Left ventricle myocardium inferior (tissue), 1 donor: ENCODE data around the gene NTMT2. TPM values are rescaled to one million over a fixed set of nuclear protein-coding genes. Genes with fewer than 3 reads are reported as not detected.

Experiments used
- DNase-seq: peaks from one replicate; pipeline ENCODE4 v3.0.0-alpha.2; 2020
- H3K27ac ChIP-seq: fragments of 200-600 bp; replicated peaks from 2 replicates; pipeline ENCODE4 v1.8.0; 2021
- H3K27me3 ChIP-seq: fragments of 200-600 bp; 2 replicates; pipeline ENCODE4 v1.8.0; 2021; ENCODE audit warnings: low read depth
- H3K36me3 ChIP-seq: fragments of 200-600 bp; 2 replicates; pipeline ENCODE4 v1.8.0; 2021
- H3K4me1 ChIP-seq: fragments of 200-600 bp; 2 replicates; pipeline ENCODE4 v1.8.0; 2021
- H3K4me3 ChIP-seq: fragments of 200-600 bp; 2 replicates; pipeline ENCODE4 v1.8.0; 2021; ENCODE audit warnings: mild to moderate bottlenecking, moderate library complexity
- H3K9me3 ChIP-seq: fragments of 200-600 bp; replicated peaks from 2 replicates; pipeline ENCODE4 v1.8.0; 2021
- intact Hi-C: fragments of 100-400 bp; cut with micrococcal nuclease; formaldehyde crosslinking; loops from one replicate; pipeline ENCODE4 v1.11.0; 2022
- microRNA-seq: library from miRNA; unstranded; fragments of <30 nt; microRNA quantifications from one replicate; pipeline ENCODE4 v1.2.0, GENCODE V29; 2020
- total RNA-seq: library from RNA; stranded (reverse); fragmentation: NEBNext Ultra II Directional; extraction: Animal tissue kit (Norgen Biotek cat#: 25700); gene quantifications from one replicate; pipeline ENCODE4 v1.2.1, GENCODE V29; 2021
- TF ChIP-seq, protein P1 (sequence below): fragments of 200-600 bp; IDR thresholded peaks from 2 replicates; pipeline ENCODE4 v1.8.0; 2021; ENCODE audit warnings: antibody characterized with exemption, mild to moderate bottlenecking, borderline replicate concordance
- donor health status: DM: no; HTN: yes; CAD: no; lungs with severe emphysema.

Gene NTMT2
- total RNA-seq, 1 donor from 2014 or later, result 5.7 TPM

DNA sequence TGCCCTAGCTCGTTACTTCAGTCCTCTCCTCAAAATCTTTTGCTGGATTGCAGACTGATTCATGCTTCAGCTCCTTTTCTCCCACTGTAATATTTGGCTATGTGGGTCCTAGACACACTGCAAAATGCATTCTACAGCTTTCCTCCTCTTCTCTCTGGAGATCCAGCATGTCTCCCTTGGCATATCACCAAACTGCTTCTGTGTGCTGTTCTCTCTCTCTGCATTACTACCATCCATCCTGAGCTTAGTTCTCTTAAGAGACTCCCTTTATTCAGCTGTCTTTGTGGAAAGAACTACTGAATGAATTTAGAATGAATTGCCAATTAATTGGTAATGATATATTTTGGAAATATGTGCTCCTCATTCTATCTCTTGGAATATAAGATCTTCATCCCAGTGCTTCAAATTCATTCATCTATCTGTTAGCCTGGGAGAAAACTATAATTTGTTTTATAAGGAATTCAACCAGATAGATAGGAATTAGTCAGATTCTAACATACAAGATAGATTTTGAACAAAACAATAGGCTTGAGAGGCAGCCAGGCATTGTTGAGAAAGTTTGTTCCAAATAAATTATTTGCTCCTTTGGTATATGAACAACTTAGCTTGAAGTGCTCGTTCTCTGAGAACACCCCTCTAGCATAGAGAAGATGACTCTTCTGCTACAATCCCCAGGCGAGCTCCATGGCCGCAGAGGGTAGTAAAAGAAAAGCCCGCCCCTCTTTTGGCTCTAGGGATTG lies 71.9 kb downstream of the NTMT2 start:
- intact Hi-C loops, result no loop called here
- H3K27ac ChIP-seq, result no peak overlapping the region
- H3K9me3 ChIP-seq, result no peaks in the 10 kb centered on the region
- TF ChIP-seq, protein P1, sequence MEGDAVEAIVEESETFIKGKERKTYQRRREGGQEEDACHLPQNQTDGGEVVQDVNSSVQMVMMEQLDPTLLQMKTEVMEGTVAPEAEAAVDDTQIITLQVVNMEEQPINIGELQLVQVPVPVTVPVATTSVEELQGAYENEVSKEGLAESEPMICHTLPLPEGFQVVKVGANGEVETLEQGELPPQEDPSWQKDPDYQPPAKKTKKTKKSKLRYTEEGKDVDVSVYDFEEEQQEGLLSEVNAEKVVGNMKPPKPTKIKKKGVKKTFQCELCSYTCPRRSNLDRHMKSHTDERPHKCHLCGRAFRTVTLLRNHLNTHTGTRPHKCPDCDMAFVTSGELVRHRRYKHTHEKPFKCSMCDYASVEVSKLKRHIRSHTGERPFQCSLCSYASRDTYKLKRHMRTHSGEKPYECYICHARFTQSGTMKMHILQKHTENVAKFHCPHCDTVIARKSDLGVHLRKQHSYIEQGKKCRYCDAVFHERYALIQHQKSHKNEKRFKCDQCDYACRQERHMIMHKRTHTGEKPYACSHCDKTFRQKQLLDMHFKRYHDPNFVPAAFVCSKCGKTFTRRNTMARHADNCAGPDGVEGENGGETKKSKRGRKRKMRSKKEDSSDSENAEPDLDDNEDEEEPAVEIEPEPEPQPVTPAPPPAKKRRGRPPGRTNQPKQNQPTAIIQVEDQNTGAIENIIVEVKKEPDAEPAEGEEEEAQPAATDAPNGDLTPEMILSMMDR, result no peak
- no peak overlapping the region for H3K4me3 ChIP-seq
- DNase-seq, result no peak
- H3K27me3 ChIP-seq, result no peaks in the 10 kb centered on the region
- H3K36me3 ChIP-seq, result no peaks in the 10 kb centered on the region
- H3K4me1 ChIP-seq, result peaks cover 33% of the 10 kb centered on the region

DNA sequence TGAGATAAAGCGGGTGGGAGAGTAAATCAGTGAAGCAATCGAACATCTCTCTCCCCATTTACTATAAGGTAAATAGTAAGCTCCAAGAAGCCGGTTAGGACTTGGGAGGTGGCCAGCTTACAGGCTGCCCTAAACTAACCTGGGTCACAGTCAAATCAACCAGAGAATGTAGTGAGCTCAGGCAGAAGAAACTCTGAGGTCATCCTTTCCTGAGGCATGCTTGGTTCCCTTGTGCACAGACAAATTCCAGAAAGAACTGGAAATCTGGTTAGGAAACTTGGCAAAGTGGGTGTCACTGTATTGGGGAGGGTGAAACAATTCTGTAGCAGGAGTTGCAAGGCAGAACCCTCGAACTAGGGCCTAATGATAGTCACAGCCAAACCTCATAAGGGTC lies 72.5 kb downstream of the NTMT2 start:
- H3K4me3 ChIP-seq, result no peak overlapping the region
- H3K27me3 ChIP-seq, result no peaks in the 10 kb centered on the region
- no peak overlapping the region for H3K27ac ChIP-seq
- H3K36me3 ChIP-seq, result no peaks in the 10 kb centered on the region
- TF ChIP-seq, protein P1, result no peak
- intact Hi-C loops, result no loop called here
- DNase-seq, result no peak
- H3K4me1 ChIP-seq, result peaks cover 33% of the 10 kb centered on the region
- H3K9me3 ChIP-seq, result no peaks in the 10 kb centered on the region

Small RNA genes lying within 50 kb of the gene (microRNA-seq; reads per million reads assigned to microRNA genes)
- not detected for gene MIR3119-1
- not detected for gene MIR3119-2

Other genes with a start within 250 kb of the NTMT2 start
- 55.9 TPM for gene KIFAP3, start 71.3 kb upstream of the NTMT2 start, total RNA-seq